Measurements from ENCODE around the gene PLCL1. TPM values are rescaled to one million over a fixed set of nuclear protein-coding genes. Genes with fewer than 3 reads are reported as not detected.

PLCL1 gene
- total RNA-seq, 1 donor from 2014 or later: 0.08 TPM

DNA sequence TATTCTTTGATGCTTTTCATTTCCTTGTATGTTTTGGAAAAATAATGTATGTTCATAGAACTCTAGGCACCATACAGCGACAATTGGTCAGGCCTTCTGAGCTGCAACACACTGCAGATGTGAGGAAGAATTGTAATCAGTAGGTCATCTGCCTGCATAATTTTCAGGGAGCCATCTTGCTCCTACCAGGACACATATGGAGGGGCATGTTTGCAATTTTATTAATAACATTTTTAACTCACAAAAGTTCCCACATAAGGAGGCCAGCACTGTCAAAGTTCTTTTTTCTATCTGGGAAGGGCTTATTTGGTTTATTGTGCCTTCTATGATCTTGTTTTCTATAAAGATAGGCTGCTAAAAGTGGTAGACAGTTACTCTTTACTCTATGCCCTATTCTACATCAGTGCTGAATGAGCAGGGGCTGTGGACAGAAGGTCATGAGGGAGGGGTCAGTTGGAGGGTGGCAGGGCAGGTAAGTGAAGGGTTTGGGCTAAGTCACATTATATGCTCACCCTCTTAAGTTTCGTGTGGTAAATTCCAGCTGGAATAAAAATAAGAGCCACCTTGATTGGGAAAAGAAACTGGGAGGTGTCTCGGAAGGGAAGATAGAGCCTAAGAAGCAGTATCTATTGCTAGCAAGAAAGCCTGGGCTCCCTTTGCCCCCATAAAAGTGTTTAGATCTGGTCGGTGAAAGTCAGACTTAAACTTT, 126.3 kb downstream of the PLCL1 start:
- Histone ChIP-seq H3K36me3 (ENCODE audit: control insufficient read depth, insufficient read depth, low read length) (no peaks in the 10 kb centered on the region), H3K4me3 (ENCODE audit: low read depth, low read length) (no peak overlapping the region), H3K27me3 (ENCODE audit: control insufficient read depth, insufficient read depth, low read length) (no peaks in the 10 kb centered on the region)
- TF ChIP-seq, protein P1, sequence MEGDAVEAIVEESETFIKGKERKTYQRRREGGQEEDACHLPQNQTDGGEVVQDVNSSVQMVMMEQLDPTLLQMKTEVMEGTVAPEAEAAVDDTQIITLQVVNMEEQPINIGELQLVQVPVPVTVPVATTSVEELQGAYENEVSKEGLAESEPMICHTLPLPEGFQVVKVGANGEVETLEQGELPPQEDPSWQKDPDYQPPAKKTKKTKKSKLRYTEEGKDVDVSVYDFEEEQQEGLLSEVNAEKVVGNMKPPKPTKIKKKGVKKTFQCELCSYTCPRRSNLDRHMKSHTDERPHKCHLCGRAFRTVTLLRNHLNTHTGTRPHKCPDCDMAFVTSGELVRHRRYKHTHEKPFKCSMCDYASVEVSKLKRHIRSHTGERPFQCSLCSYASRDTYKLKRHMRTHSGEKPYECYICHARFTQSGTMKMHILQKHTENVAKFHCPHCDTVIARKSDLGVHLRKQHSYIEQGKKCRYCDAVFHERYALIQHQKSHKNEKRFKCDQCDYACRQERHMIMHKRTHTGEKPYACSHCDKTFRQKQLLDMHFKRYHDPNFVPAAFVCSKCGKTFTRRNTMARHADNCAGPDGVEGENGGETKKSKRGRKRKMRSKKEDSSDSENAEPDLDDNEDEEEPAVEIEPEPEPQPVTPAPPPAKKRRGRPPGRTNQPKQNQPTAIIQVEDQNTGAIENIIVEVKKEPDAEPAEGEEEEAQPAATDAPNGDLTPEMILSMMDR (IDR thresholded peaks at IDR 0.05; ENCODE audit: insufficient read depth, low read length, poor library complexity, severe bottlenecking): no peak
- DNase-seq (ENCODE audit: low read depth): no peak

DNA sequence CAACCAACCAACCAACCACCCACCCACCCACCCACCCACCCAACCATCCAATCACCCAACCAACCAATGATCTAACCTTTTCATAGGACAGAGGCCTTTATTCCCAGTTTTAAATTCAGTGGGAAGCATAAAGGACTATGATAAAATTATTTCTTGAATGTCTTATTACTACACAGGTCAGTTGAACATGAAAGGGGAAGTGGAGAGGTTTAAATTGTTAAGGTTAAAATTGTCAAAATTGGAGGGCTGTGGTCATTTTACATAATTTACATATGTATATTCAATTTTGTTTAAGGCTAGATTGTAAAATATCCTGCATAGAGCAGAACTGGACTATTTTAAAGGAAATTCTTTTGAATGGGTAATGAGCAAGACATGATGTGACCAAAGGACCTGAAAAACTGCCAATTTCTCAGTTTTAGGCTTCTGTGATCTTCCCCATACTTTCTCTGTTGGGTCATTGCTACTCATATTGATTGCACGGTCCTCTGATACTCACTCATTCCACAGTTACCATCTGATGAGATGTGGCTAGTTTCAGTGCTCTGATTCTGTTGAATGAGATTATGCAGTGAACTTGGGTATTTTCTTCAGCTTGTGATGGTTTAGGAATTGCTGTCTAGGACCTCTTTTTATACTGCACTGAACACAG, 127.4 kb downstream of the PLCL1 start:
- DNase-seq (ENCODE audit: low read depth): no peak
- Histone ChIP-seq H3K4me3 (ENCODE audit: low read depth, low read length) (no peak overlapping the region), H3K36me3 (ENCODE audit: control insufficient read depth, insufficient read depth, low read length) (no peaks in the 10 kb centered on the region), H3K27me3 (ENCODE audit: control insufficient read depth, insufficient read depth, low read length) (no peaks in the 10 kb centered on the region)
- TF ChIP-seq, protein P1 (IDR thresholded peaks at IDR 0.05; ENCODE audit: insufficient read depth, low read length, poor library complexity, severe bottlenecking): no peak

DNA sequence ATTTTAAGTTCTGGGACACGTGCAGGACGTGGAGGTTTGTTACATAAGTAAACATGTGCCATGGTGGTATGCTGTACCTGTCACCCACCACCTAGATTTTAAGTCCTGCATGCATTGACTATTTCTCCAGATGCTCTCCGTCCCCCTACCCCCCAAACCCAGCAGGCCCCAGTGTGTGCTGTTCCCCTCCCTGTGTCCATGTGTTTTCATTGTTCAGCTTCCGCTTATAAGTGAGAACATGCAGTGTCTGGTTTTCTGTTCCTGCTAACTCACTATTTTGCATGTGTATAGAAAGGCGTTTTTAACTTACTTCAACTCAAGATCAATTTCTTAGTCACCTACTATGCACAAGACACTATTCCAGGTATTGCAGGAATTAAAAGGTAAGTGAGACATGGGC, 128.0 kb downstream of the PLCL1 start:
- TF ChIP-seq, protein P1 (IDR thresholded peaks at IDR 0.05; ENCODE audit: insufficient read depth, low read length, poor library complexity, severe bottlenecking): no peak
- DNase-seq (ENCODE audit: low read depth): no peak
- Histone ChIP-seq H3K36me3 (ENCODE audit: control insufficient read depth, insufficient read depth, low read length) (no peaks in the 10 kb centered on the region), H3K27me3 (ENCODE audit: control insufficient read depth, insufficient read depth, low read length) (no peaks in the 10 kb centered on the region), H3K4me3 (ENCODE audit: low read depth, low read length) (no peak overlapping the region)

DNA sequence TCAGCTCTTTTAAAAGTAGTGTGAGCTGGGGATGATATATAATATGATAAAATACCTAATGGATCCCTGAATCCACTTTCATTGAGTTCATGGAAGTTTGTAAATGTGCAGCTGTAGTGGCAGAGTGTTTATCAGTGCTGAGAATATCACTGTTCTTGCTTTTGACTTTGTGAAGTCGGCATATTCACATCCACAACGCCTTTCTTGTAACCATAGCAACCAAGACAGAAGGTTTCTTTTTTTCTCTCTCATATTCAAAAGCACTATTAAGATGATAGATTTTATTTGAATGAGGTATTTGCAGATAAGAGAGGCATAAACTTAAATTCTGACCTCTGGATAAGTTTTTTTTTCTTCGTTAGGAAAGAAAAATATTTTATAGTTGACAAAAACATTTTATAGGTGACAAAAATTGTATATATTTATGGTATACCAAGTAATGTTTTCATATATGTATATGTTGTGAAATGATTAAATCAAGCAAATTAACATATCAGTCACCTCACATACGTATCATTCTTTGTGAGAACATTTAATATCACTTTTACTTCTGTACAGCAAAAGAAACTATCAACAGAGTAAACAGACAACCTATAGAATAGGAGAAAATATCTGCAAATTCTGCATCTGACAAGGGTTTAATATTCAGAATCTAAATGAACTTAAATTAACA, 130.0 kb downstream of the PLCL1 start:
- Histone ChIP-seq H3K36me3 (ENCODE audit: control insufficient read depth, insufficient read depth, low read length) (no peaks in the 10 kb centered on the region), H3K27me3 (ENCODE audit: control insufficient read depth, insufficient read depth, low read length) (no peaks in the 10 kb centered on the region), H3K4me3 (ENCODE audit: low read depth, low read length) (no peak overlapping the region)
- DNase-seq (ENCODE audit: low read depth): no peak
- TF ChIP-seq, protein P1 (IDR thresholded peaks at IDR 0.05; ENCODE audit: insufficient read depth, low read length, poor library complexity, severe bottlenecking): no peak

DNA sequence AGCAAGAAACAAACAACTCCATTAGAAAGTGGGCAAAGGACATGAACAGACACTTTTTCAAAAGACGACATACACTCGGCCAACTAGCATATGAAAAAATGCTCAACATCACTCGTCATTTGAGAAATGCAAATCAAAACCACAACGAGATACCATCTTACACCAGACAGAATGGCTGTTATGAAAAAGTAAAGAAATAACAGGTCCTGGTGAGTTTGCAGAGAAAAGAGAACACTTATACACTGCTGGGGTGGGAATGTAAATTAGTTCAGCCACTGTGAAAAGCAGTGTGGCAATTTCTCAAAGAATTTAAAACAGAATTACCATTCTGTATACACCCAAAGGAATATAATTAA, 130.5 kb downstream of the PLCL1 start:
- Histone ChIP-seq H3K27me3 (ENCODE audit: control insufficient read depth, insufficient read depth, low read length) (no peaks in the 10 kb centered on the region), H3K36me3 (ENCODE audit: control insufficient read depth, insufficient read depth, low read length) (no peaks in the 10 kb centered on the region), H3K4me3 (ENCODE audit: low read depth, low read length) (no peak overlapping the region)
- TF ChIP-seq, protein P1 (IDR thresholded peaks at IDR 0.05; ENCODE audit: insufficient read depth, low read length, poor library complexity, severe bottlenecking): no peak
- DNase-seq (ENCODE audit: low read depth): no peak

Measured in kidney epithelial cell (primary cell).